Measurements from ENCODE around the gene THAP11.

THAP11 gene

DNA sequence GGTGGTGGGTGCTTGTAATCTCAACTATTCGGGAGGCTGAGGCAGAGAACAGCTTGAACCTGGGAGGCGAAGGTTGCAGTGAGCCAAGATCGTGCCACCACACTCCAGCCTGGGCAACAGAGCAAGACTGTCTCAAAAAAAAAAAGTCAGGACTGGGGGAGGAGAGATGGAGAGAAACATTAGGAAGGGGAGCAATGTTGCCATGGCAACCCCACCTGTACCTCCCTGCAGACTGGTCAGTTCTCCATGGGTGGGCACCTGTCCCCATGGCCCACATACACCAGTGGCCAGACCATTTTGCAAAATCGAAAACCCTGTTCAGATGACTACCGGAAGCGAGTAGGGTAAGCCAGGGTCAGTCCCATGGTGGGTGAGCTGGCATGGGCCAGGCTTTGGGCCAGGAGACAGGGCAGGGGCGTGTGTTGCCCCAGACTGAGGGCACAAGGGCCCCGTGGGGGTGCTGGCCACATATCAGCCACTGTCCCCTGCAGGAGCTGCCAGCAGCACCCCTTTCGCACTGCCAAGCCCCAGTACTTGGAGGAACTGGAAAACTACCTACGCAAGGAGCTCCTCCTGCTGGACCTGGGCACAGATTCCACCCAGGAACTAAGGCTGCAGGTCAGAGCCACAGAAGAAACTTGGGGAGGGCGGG lies 21.4 kb upstream of the THAP11 start:
- TF ChIP-seq, protein P1, sequence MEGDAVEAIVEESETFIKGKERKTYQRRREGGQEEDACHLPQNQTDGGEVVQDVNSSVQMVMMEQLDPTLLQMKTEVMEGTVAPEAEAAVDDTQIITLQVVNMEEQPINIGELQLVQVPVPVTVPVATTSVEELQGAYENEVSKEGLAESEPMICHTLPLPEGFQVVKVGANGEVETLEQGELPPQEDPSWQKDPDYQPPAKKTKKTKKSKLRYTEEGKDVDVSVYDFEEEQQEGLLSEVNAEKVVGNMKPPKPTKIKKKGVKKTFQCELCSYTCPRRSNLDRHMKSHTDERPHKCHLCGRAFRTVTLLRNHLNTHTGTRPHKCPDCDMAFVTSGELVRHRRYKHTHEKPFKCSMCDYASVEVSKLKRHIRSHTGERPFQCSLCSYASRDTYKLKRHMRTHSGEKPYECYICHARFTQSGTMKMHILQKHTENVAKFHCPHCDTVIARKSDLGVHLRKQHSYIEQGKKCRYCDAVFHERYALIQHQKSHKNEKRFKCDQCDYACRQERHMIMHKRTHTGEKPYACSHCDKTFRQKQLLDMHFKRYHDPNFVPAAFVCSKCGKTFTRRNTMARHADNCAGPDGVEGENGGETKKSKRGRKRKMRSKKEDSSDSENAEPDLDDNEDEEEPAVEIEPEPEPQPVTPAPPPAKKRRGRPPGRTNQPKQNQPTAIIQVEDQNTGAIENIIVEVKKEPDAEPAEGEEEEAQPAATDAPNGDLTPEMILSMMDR (IDR thresholded peaks at IDR 0.05; ENCODE audit: insufficient read depth, low read depth, low read length, missing control alignments): no peak
- DNase-seq (ENCODE audit: low read depth): no peak
- H3K4me3 ChIP-seq (ENCODE audit: low read depth, low read length): no peak overlapping the region

DNA sequence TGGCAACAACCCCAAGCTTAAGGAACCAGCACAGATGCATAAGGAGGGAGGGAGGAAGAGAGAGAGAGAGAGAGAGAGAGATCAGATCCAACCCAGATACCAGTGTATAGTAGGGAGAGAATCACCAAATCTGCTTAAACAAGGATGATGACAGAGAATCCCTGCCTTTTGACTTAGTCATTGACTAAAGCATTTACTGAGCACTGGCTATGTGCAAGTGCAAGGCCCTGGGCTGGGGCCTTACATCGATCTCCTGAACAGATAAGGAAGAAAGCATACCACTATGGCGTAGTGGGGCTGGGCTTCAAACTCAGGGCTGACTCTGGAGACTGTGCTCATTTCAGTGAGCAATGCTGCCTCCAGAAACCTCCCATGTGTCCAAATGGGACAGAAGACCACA lies 19.6 kb upstream of the THAP11 start:
- TF ChIP-seq, protein P1 (IDR thresholded peaks at IDR 0.05; ENCODE audit: insufficient read depth, low read depth, low read length, missing control alignments): no peak
- DNase-seq (ENCODE audit: low read depth): no peak
- no peak overlapping the region for H3K4me3 ChIP-seq (ENCODE audit: low read depth, low read length)

DNA sequence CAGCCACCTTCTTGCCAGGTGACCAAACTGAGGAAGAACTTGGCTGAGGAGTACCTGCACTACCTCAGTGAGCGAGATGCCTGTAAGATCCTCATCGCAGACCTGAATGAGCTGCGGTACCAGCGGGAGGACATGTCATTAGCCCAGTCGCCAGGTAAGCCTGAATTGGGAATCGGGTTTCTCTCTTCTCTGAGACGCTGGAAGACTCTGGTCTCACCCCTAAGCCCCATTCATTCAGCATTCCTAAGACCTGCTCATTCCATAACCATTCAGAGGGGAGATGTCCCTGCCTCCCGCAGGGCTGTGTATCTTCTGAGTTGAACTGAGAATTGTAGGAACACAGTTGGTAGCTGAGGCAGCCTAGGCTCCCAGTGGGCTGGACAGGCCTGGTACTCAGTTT lies 17.0 kb upstream of the THAP11 start:
- TF ChIP-seq, protein P1 (IDR thresholded peaks at IDR 0.05; ENCODE audit: insufficient read depth, low read depth, low read length, missing control alignments): no peak
- DNase-seq (ENCODE audit: low read depth): no peak
- H3K4me3 ChIP-seq (ENCODE audit: low read depth, low read length): no peak overlapping the region

DNA sequence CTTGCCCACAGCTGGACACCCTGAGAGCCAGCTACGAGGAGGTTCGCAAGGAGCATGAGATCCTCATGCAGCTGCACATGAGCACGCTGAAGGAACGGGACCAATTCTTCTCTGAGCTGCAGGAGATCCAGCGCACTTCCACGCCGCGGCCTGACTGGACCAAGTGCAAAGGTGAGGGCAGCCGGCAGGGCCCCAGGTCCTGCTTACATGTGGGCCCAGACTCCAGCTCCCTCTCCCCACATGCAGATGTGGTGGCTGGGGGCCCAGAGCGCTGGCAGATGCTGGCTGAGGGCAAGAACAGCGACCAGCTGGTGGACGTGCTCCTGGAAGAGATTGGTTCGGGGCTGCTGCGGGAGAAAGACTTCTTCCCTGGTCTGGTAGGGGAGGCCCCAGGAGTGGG lies 16.2 kb upstream of the THAP11 start:
- no peak overlapping the region for H3K4me3 ChIP-seq (ENCODE audit: low read depth, low read length)
- TF ChIP-seq, protein P1 (IDR thresholded peaks at IDR 0.05; ENCODE audit: insufficient read depth, low read depth, low read length, missing control alignments): no peak
- DNase-seq (ENCODE audit: low read depth): no peak

DNA sequence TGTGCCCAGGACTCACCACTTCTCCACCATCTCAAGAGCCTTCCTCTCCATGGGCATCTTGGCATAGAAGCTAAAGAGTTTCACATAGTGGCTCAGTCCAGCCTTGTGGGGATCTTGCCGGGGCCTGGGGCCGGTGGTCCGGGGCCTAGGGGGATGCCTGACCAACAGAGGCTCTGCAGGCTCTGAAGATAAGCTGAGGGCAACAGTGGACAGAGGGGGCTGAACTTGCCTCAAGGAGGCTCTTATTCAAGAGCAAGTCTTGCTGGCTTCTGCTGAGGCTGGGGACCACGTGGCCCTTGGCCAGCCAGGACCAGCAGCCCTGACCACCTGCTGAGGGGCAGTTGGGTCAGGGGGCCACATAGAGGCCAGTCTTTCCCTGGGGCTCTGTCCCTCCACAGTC lies 13.5 kb upstream of the THAP11 start:
- no peak overlapping the region for H3K4me3 ChIP-seq (ENCODE audit: low read depth, low read length)
- DNase-seq (ENCODE audit: low read depth): no peak
- TF ChIP-seq, protein P1 (IDR thresholded peaks at IDR 0.05; ENCODE audit: insufficient read depth, low read depth, low read length, missing control alignments): no peak

DNA sequence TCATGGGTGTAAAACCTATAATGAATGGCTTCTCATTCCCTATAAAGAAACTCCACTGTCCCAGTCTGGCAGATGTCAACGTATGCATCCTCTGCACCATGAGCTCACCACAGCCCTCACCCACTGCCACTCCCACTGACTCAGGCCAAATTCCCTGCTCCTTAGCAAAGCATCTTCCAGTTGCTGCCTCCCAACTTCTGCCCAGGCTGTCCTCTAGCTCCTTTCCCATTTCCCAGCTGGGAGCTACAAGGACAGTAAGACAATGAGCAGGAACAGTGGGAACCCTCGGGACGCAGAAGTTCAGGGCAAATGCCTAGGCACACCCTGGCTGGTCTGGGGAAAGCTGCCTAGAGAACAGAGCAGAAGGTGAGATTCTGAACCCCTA lies 9.1 kb upstream of the THAP11 start:
- no peak for DNase-seq (ENCODE audit: low read depth)
- peak overlapping the region; percentile 94 for H3K4me3 ChIP-seq (ENCODE audit: low read depth, low read length)
- TF ChIP-seq, protein P1 (IDR thresholded peaks at IDR 0.05; ENCODE audit: insufficient read depth, low read depth, low read length, missing control alignments): no peak
